ENCODE data around the gene ZC3H12C.

- TF ChIP-seq, protein P1, sequence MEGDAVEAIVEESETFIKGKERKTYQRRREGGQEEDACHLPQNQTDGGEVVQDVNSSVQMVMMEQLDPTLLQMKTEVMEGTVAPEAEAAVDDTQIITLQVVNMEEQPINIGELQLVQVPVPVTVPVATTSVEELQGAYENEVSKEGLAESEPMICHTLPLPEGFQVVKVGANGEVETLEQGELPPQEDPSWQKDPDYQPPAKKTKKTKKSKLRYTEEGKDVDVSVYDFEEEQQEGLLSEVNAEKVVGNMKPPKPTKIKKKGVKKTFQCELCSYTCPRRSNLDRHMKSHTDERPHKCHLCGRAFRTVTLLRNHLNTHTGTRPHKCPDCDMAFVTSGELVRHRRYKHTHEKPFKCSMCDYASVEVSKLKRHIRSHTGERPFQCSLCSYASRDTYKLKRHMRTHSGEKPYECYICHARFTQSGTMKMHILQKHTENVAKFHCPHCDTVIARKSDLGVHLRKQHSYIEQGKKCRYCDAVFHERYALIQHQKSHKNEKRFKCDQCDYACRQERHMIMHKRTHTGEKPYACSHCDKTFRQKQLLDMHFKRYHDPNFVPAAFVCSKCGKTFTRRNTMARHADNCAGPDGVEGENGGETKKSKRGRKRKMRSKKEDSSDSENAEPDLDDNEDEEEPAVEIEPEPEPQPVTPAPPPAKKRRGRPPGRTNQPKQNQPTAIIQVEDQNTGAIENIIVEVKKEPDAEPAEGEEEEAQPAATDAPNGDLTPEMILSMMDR (IDR thresholded peaks at IDR 0.05), result no peak
- TF ChIP-seq POLR2AphosphoS5 (IDR thresholded peaks at IDR 0.05), result no peak
These were observed 16.7 kb upstream of the ZC3H12C start for GRCh38 chr11:110076371-110076965.
